H1 (cell line): ENCODE results near the gene TM9SF2. TPM values are rescaled to one million over a fixed set of nuclear protein-coding genes. Genes with fewer than 3 reads are reported as not detected.

ENCODE experiments used
- SIX5 ChIP-seq: IDR thresholded peaks from 2 replicates; pipeline ENCODE4 v1.6.1; 2011; ENCODE audit warnings: mild to moderate bottlenecking, low read depth, low read length
- SUZ12 ChIP-seq: fragments of 200-600 bp; sonication (generic); IDR thresholded peaks from 2 replicates; pipeline ENCODE4 v1.6.1; 2012; ENCODE audit warnings: mild to moderate bottlenecking, inconsistent platforms, low read length, moderate library complexity, mixed read lengths
- polyA plus RNA-seq, 7 experiments: library from polyadenylated mRNA; depleted of rRNA in 3 of 7; stranded (reverse) in 5 of 7; unstranded in 2 of 7; fragments of >200 nt in 5 of 7; fragments of 200-250 nt in 2 of 7; gene quantifications; 1 replicate in 5 of 7; 2 replicates in 1 of 7; 4 replicates in 1 of 7; pipeline versions ENCODE4 v1.2.1 to v1.2.3, GENCODE V29; 2011 to 2013; ENCODE audit warnings: missing spikeins in 2 of 7, mixed read lengths in 2 of 7
- total RNA-seq: library from RNA; stranded (reverse); fragmentation: NEBNext Ultra II Directional; extraction: Animal tissue kit (Norgen Biotek cat#: 25700); gene quantifications from 2 replicates; pipeline ENCODE4 v1.2.1, GENCODE V29; 2021
- TF ChIP-seq, protein P1 (sequence below), 3 experiments: IDR thresholded peaks; 1 replicate in 2 of 3; 2 replicates in 1 of 3; pipeline versions ENCODE4 v1.5.1 to v1.6.1; 2011; ENCODE audit warnings: low read length in 3 of 3, mild to moderate bottlenecking in 3 of 3, inconsistent platforms in 2 of 3, low read depth in 1 of 3, moderate library complexity in 1 of 3; ENCODE audit not compliant: insufficient read depth in 1 of 3; ENCODE audit errors: control extremely low read depth in 1 of 3

Gene TM9SF2
- total and polyA plus RNA-seq, 2 of the 8 experiments (the other 6 are each of a cell fraction or from before 2014, with no cell fraction given): 68.0 to 101 TPM

DNA sequence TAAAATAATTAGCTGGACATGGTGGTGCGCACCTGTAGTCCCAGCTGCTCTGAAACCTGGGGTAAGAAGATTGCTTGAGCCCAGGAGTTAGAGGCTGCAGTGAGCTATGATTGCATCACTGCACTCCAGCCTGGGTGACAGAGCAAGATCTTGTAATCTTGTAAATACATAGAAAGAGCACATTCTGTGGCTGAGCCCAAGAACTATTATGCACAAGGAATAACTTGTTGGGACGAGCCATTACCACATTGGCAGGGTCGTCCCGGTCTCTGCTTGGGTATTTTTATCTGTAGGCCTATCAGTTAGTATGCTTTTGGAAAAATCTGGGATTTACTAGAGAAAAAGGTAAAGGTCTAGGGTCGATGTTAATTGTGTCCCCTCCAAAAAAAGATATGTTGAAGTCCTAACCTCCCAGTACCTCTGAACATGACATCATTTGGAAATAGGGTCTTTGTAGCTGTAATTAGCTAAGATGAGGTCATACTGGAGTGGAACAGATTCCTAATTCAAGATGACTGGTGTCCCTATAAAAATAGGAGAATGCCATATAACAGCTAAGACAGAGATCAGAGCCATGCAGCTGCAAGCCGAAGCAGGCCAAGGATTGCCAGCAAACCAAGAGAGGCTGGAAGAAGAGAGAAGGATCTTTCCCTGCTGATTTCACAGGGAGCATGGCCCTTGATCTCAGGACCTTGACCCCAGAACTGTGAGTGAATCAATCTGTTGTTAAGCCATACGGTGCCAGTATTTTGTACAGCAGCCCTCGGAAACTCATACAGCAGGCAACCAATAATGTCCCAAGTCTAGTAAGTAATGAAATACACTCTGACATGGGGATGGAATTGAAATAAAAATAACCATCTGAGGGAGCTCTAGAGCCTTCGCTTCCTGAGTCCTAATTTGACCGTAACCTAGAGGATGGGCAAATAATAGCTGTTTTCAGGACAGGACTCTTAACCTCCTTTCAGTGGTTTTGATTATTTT is 77.0 kb downstream of the TM9SF2 start (continued):
- TF ChIP-seq, protein P1, sequence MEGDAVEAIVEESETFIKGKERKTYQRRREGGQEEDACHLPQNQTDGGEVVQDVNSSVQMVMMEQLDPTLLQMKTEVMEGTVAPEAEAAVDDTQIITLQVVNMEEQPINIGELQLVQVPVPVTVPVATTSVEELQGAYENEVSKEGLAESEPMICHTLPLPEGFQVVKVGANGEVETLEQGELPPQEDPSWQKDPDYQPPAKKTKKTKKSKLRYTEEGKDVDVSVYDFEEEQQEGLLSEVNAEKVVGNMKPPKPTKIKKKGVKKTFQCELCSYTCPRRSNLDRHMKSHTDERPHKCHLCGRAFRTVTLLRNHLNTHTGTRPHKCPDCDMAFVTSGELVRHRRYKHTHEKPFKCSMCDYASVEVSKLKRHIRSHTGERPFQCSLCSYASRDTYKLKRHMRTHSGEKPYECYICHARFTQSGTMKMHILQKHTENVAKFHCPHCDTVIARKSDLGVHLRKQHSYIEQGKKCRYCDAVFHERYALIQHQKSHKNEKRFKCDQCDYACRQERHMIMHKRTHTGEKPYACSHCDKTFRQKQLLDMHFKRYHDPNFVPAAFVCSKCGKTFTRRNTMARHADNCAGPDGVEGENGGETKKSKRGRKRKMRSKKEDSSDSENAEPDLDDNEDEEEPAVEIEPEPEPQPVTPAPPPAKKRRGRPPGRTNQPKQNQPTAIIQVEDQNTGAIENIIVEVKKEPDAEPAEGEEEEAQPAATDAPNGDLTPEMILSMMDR (IDR thresholded peaks at IDR 0.05; ENCODE audit: control extremely low read depth in 1 of 3, insufficient read depth in 1 of 3, low read depth in 1 of 3, low read length in 3 of 3): peak in 2 of 3 experiments; percentile 25 to 31; a peak in 2 of 4 replicates
- TF ChIP-seq SIX5: no peak
- no peak for TF ChIP-seq SUZ12
